ENCODE measurements around the gene OSBPL2. TPM values are rescaled to one million over a fixed set of nuclear protein-coding genes. Genes with fewer than 3 reads are reported as not detected.

OSBPL2 gene
- total RNA-seq, 2 experiments from 2014 or later, result 27.1 TPM

DNA sequence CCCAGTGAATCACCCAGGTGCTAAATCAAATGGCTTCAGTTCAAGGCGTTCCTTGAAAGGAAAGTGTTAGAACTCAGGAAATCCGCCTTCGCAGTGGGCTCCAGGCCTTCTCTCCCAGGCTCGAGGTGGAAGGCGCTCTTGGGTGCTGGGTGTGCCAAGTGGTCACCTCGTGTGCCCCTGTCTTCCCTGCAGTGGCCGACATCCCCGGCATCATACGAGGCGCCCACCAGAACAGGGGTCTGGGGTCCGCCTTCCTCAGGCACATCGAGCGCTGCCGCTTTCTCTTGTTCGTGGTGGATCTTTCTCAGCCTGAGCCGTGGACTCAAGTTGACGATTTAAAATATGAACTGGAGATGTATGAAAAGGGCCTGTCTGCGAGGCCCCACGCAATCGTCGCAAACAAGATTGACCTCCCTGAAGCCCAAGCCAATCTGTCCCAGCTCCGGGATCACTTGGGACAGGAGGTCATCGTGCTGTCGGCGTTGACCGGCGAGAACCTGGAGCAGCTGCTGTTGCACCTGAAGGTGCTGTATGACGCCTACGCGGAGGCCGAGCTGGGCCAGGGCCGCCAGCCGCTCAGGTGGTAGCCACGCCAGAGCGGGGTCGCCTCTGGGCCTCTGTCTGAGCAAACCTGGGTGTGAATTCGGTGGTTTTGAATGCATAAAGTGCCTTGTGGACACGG is 37.7 kb upstream of the OSBPL2 start:
- DNase-seq (no peak), ATAC-seq (no peak)
- Mint-ChIP-seq H3K4me3 (no peak overlapping the region), H3K4me1 (no peaks in the 10 kb centered on the region), H3K27me3 (no peaks in the 10 kb centered on the region), H3K9me3 (ENCODE audit: low read depth) (no peaks in the 10 kb centered on the region), H3K27ac (no peak overlapping the region), H3K36me3 (peaks cover 29% of the 10 kb centered on the region)
- CTCF ChIA-PET, result no interaction called here

DNA sequence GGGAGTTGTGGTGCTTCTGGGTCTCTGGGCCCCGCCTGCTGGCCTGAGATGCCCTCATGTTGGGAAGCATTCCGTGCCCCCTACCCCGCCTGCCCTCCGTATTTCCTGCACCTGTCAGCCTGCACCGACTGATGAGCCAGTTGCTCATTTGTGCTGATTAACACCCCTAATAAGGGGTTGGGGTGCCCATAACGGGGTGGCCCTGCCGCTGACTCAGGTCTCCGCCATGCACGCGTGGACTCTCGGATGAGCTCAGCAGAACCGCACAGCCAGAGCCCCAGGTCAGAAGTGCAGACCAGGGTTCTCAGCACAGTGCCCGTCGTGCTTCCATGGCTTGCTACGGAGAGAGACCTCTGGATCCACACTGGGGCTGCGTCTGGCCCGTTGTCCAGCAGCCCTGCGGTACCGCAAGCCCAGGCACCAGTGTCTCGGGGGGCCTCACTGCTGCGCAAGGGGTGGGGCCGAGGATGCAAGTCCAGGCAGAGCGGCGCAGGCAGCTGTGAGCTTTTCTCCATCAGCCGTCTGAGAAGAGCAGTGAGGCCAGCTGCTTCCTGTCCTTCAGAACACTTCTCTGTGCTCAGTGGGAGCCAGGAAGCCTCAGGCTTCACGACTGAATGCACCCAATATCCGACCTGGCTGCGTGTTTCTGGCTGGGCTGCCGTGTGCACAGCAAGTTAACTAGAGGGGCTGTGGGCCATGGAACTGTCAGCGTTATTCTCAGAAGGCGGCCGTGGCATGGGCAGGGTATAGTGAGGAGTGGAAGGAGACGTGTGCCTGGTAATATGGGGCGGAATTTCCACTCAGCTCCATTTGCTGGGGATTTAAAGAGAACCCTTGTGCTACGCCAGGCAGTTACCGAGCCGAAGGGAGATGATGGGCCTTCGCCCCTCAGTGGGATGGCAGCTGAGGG is 36.9 kb upstream of the OSBPL2 start:
- CTCF ChIA-PET, result no interaction called here
- no peaks in the 10 kb centered on the region for H3K4me1 Mint-ChIP-seq
- peaks cover 28% of the 10 kb centered on the region for H3K36me3 Mint-ChIP-seq
- H3K27ac Mint-ChIP-seq, result no peak overlapping the region
- no peaks in the 10 kb centered on the region for H3K9me3 Mint-ChIP-seq (ENCODE audit: low read depth)
- no peak for DNase-seq
- no peaks in the 10 kb centered on the region for H3K27me3 Mint-ChIP-seq
- ATAC-seq, result no peak
- H3K4me3 Mint-ChIP-seq, result no peak overlapping the region

DNA sequence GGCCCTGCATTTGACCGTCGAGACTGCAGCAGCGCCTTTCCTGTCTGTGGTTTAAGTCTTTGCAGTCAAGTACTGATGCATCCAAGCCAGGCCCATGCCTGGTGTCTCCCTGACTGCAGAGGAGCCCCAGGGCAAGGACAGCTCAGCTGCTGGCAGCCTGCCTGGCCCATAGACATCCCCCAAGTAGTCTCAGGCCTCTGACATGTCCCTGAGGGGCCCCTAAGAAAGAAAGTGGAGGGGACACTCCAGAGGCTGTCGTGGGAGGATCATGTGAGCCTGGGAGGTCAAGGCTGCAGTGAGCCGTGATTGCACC is 36.3 kb upstream of the OSBPL2 start:
- Mint-ChIP-seq H3K4me3 (no peak overlapping the region), H3K27me3 (no peaks in the 10 kb centered on the region), H3K36me3 (peaks cover 28% of the 10 kb centered on the region), H3K27ac (no peak overlapping the region), H3K4me1 (no peaks in the 10 kb centered on the region), H3K9me3 (ENCODE audit: low read depth) (no peaks in the 10 kb centered on the region)
- ATAC-seq, result no peak
- CTCF ChIA-PET, result no interaction called here
- DNase-seq, result no peak

DNA sequence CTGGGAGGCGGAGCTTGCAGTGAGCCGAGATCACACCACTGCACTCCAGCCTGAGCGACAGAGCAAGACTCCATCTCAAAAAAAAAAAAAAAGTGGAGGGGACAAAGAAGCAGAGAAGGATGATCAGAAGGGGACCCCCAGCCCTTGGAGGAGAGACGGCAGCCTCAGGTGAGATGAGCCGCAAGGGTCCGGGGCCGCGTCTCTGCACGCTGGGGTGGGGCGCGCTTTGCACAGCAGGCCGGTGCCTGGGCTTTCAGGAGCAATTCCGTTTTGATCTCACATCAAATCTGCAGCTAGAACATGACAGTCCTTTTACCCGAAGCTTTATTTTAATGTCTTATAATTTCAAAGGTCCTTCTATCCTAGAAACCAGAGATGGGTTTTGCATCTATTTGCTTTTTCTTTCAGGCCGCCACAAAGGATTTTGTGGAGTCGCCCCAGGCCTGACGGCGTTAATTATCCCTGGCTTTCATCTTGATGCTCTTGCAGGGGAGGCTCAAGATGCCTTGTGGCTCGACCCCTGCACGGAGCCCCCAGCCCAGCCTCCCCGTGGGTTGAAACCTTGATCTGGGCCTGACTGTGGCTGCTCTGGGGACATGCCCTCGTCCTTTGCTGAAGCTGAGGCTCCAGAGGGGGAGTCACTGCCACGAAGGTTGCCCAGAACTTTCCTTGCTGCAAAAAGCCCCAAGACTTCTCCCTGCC is 35.5 kb upstream of the OSBPL2 start:
- no peak for DNase-seq

DNA sequence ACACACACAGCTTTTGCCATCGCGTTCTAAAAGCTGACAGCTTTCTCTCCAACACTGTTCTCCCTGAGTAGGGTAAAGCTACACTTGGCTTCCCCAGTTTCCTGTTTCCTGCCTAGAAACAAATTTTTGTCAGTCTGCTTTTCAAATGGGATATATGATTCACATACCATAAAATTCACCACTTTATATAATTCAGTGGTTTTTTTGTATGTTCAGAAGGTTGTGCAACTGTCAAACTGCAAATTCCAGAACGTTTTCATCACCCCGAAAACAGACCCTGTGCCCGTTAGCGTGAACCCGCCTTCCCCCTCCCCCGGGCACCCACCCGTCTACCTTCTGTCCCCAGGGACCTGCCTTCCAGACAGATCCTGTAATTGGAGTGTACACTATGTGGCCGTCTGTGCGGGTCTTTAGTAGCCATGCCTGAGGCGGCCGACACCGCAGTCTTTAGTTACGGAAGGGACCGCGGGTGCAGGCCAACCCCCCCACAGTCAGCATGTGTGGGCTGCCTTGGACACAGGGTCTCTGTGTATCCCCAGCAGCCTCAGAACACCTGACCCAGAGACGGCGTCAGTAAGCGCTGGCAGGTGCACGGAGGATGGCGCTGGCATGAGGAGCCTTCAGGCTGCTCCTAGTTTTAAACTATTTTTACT is 34.8 kb upstream of the OSBPL2 start:
- Mint-ChIP-seq H3K9me3 (ENCODE audit: low read depth) (no peaks in the 10 kb centered on the region), H3K27ac (peak overlapping the region; percentile 17), H3K36me3 (peaks cover 23% of the 10 kb centered on the region), H3K27me3 (no peaks in the 10 kb centered on the region), H3K4me1 (no peaks in the 10 kb centered on the region), H3K4me3 (no peak overlapping the region)
- DNase-seq (no peak), ATAC-seq (no peak)
- CTCF ChIA-PET, result no interaction called here

More for the DNA sequence above, 35.5 kb upstream of the OSBPL2 start:
- Mint-ChIP-seq H3K4me3 (no peak overlapping the region), H3K27ac (peak overlapping the region; percentile 17), H3K9me3 (ENCODE audit: low read depth) (no peaks in the 10 kb centered on the region), H3K27me3 (no peaks in the 10 kb centered on the region), H3K4me1 (no peaks in the 10 kb centered on the region), H3K36me3 (peaks cover 26% of the 10 kb centered on the region)
- ATAC-seq, result no peak
- CTCF ChIA-PET, result no interaction called here

DNA sequence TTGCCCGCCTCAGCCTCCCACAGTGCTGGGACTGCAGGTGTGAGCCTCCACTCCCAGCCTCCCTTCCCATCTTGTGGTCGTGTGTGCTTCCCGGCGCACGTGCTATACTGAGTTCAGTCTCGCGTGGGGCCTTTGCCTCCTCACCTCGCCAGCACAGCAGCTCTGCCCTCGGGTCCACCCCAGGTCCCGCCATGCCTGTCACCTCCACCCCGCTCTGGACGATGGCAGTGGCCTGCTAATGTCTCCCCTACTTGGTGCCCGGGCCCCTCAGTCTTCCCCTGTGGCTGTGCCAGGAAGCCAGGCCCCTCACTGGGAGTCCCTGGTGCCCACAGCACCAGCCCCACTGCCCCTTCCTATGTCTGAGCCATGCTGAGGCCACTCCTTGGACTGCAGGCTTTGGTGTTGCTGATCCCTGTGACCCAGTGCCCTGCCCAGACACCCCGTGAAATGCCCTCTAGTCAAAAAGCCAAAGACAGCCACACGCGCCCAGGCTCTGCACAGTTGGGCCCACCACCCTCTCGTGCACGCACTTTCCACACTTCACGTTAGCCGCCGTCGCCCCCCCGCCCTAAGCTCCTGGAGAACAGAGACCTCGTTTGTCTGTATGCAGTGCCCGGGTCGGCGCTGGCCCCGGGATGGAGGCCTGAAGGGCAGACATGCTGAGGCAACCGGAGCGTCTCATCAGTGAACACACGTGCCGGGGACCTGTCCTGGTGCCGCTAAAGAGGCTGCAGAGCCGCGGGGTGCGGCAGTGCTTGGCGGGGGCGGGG is 32.5 kb upstream of the OSBPL2 start:
- H3K9me3 Mint-ChIP-seq (ENCODE audit: low read depth), result no peaks in the 10 kb centered on the region
- H3K36me3 Mint-ChIP-seq, result peaks cover 5% of the 10 kb centered on the region
- H3K27me3 Mint-ChIP-seq, result no peaks in the 10 kb centered on the region
- H3K4me1 Mint-ChIP-seq, result no peaks in the 10 kb centered on the region
- no peak overlapping the region for H3K27ac Mint-ChIP-seq
- DNase-seq, result no peak
- no peak for ATAC-seq
- no peak overlapping the region for H3K4me3 Mint-ChIP-seq
- CTCF ChIA-PET, result no interaction called here

DNA sequence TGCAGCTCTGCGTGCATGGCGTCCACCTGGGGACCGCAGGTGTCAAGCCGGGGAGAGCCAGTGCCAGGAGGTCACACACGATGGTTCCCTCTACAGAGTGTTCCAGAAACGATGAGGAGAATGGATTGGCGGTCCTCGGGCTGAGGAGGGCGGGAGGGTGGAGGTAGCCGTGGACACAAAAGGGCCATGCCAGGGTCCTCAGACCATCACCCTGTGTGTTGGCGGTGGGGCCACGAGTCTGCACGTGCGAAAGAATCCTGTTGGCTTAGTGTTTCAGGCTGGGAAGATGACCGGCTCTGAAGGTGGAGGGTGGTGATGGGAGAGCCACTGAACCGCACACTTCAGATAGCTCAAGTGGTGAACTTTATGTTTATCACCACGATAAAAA is 31.9 kb upstream of the OSBPL2 start:
- no peaks in the 10 kb centered on the region for H3K9me3 Mint-ChIP-seq (ENCODE audit: low read depth)
- no peaks in the 10 kb centered on the region for H3K27me3 Mint-ChIP-seq
- ATAC-seq (no peak), DNase-seq (no peak)
- no peaks in the 10 kb centered on the region for H3K4me1 Mint-ChIP-seq
- H3K36me3 Mint-ChIP-seq, result peaks cover 3% of the 10 kb centered on the region
- no peak overlapping the region for H3K4me3 Mint-ChIP-seq
- H3K27ac Mint-ChIP-seq, result no peak overlapping the region
- CTCF ChIA-PET, result no interaction called here

DNA sequence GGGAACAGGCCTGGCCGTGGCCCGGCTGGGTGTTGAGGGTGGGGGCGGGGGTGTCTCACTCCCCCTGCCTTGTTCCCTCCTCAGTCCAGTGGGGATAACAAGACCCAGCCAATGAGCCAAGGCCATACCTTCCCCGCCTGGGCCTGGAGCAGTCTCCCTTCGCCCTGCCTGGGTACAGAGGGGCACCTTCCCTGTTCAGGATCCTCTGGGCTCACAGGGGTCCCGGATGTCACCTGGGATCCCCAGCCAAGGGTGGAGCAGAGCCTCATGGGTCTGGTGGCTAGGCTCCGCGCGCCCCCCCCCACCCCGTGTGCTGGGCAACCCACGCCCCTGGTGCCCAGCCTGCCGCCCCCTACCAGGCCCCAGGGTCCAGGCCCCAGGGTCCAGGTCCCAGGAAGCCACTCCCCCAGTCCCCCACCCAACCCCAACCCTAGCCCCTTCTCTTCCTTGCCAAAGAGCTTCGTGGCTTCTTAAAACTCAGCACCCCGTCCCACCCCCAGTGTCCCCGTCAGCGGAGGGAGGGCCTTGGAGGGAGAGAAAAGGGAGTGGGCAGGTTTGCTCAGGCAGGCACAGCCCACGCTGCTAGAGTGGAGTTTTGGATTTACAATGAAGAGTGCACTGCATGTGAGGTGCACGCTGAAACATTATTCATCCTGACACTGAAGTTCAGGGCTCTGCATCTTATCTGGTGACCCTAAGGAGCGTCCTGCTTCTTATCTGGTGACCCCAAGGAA is 30.1 kb upstream of the OSBPL2 start:
- Mint-ChIP-seq H3K27me3 (no peaks in the 10 kb centered on the region), H3K4me3 (no peak overlapping the region), H3K9me3 (ENCODE audit: low read depth) (no peaks in the 10 kb centered on the region), H3K27ac (no peak overlapping the region), H3K4me1 (no peaks in the 10 kb centered on the region), H3K36me3 (peaks cover under 1% of the 10 kb centered on the region)
- CTCF ChIA-PET, result no interaction called here
- ATAC-seq (no peak), DNase-seq (no peak)

DNA sequence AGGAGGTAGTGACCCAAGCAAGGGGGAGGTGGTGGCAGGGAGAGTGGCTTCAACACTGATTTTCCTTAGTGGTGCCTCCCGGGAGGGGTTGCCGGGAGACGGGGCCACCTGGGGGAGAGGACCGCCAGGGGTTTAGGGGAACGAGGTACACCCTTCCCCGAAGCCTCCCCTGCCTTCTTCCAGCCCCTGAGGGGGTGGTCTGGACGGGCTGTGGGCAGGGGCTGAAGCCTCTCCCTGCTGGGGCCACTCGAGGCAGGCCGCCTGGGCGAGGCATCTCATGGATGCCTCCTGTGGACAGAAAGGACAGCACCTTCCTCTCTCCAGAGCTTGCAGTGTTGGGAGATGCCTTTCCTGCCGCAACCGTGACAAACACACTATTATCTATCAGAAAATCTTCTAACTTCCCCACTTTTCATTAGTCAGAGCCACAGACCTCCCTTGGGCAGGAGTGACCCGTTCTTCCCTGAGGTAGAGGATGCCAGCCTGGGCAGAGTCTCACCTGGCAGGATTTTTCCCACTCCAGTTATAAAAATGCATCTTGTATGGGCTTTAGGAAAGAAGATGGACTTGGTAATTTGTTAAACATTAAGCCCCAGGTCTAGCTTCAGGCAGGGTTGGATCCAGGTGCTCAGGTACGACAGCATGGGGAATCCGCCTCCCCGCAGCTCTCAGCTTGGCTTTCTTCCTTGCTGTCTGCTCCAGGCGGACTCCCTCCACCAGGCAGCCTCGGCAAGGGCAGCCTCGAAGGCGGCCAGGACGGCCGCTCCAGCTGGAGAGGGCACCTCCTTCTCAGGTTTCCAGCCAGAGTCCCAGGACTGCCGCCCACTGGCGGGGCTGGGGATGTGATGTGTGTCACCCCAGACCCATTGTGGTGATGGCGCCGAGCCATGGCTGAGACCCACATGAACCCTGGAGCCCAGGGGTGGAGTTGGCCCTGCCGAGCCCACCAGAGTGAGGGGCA is 29.2 kb upstream of the OSBPL2 start:
- Mint-ChIP-seq H3K4me1 (no peaks in the 10 kb centered on the region), H3K4me3 (no peak overlapping the region), H3K9me3 (ENCODE audit: low read depth) (no peaks in the 10 kb centered on the region), H3K27ac (no peak overlapping the region), H3K36me3 (no peaks in the 10 kb centered on the region), H3K27me3 (no peaks in the 10 kb centered on the region)
- no peak for ATAC-seq
- DNase-seq, result no peak
- CTCF ChIA-PET, result no interaction called here

DNA sequence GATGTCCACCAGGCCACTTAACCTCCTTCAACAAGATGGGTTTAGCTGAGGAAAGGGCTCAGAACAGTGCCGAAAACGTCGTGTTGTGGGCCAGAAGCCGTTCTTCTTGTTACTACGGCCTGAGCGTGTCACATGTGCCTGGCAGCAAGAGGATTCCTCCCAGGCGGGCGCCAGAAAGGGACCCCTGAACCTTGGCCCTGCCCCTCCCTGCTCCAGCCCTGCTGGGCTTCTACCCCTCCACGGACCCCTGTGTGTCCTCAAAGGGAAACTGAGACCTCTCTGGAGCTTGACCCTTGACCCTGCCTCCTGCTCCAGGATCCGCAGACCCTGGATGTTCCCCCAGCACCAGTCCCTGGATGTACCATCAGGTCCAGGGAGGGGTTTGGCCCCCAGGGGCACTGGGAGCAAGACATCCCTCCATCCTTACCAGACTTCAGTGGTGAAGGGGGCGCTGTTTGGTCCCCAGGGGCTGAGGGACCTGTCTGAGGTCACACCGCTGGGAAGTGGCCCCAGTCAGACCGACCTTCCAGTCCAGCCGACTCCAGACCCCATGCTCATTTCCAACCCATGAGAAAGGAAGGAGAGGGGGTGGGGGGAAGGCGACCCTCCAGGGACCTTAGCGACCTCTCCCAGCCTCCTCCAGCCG is 28.3 kb upstream of the OSBPL2 start:
- no peak for DNase-seq
- no peak overlapping the region for H3K27ac Mint-ChIP-seq
- CTCF ChIA-PET, result no interaction called here
- no peaks in the 10 kb centered on the region for H3K36me3 Mint-ChIP-seq
- no peak for ATAC-seq
- H3K27me3 Mint-ChIP-seq, result no peaks in the 10 kb centered on the region
- H3K4me3 Mint-ChIP-seq, result no peak overlapping the region
- no peaks in the 10 kb centered on the region for H3K9me3 Mint-ChIP-seq (ENCODE audit: low read depth)
- H3K4me1 Mint-ChIP-seq, result no peaks in the 10 kb centered on the region

DNA sequence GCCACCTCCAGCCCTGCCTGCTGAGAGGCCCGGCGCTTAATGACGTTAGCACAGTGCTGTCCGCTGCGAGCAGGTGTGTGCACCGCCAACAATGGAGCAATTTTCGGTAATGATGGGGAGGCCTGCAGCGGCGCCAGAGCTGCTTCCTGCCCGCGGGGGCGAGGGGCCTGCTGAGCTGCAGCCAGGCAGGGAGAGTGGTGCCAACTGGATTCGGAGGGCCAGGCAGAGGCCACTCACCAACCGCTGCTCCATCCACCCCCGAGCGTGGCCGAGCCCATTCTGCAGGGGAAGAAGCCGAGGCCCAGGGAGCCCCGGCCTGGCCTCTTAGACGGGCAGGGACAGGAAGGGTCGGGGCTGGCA is 27.8 kb upstream of the OSBPL2 start:
- DNase-seq, result no peak
- no peak overlapping the region for H3K4me3 Mint-ChIP-seq
- no peaks in the 10 kb centered on the region for H3K27me3 Mint-ChIP-seq
- H3K36me3 Mint-ChIP-seq, result no peaks in the 10 kb centered on the region
- CTCF ChIA-PET, result no interaction called here
- no peaks in the 10 kb centered on the region for H3K9me3 Mint-ChIP-seq (ENCODE audit: low read depth)
- ATAC-seq, result no peak
- no peak overlapping the region for H3K27ac Mint-ChIP-seq
- no peaks in the 10 kb centered on the region for H3K4me1 Mint-ChIP-seq
